A549 (cell line): Measurements from ENCODE around the gene MSL1. TPM values are rescaled to one million over a fixed set of nuclear protein-coding genes. Genes with fewer than 3 reads are reported as not detected.

Source experiments
- ATAC-seq, 2 experiments: fragments of 200-7000 bp in 1 of 2; fragments of >200 bp in 1 of 2; cut with Nextera tagmentation in 1 of 2; cut with Tn5 transposase in 1 of 2; 3 replicates each; pipeline versions ENCODE4 v1.8.0 to v1.9.1; 2018 to 2020; ENCODE audit warnings: mild to moderate bottlenecking in 1 of 2, moderate library complexity in 1 of 2
- CTCF ChIA-PET: fragments of 300-600 bp; sonication (Branson Sonifier 250); formaldehyde crosslinking; extraction: SDS; loops from one replicate; lab custom pipeline; 2021; ENCODE audit warnings: antibody characterized with exemption, inconsistent platforms; lab: Yijun Ruan, JAX
- POLR2A ChIA-PET: fragments of 350-600 bp; formaldehyde crosslinking; extraction: SDS; loops from one replicate; lab custom pipeline; 2021; ENCODE audit warnings: antibody characterized with exemption, inconsistent platforms; lab: Yijun Ruan, JAX
- DNase-seq, 2 experiments: peaks; one replicate each; pipeline versions ENCODE4 v3.0.0 to v3.0.0-alpha.2; 2011 to 2016; ENCODE audit warnings: low read depth in 1 of 2, low spot score in 1 of 2
- FAIRE-seq: peaks from 2 replicates; lab custom pipeline; 2011; peaks lifted over from hg19 to GRCh38; lab: Jason Lieb, UNC
- H3K27ac ChIP-seq, 2 experiments: fragments of >200 bp; sonication (Bioruptor Twin); formaldehyde crosslinking; 3 replicates each; pipeline ENCODE4 v1.5.1; 2016 to 2017
- H3K4me1 ChIP-seq: fragments of >200 bp; sonication (Bioruptor Twin); formaldehyde crosslinking; 3 replicates; pipeline ENCODE4 v1.6.1; 2016
- H3K4me2 ChIP-seq: fragments of >200 bp; sonication (Bioruptor Twin); formaldehyde crosslinking; 3 replicates; pipeline ENCODE4 v1.6.1; 2016
- H3K4me3 ChIP-seq: fragments of >200 bp; sonication (Bioruptor Twin); formaldehyde crosslinking; 3 replicates; pipeline ENCODE4 v1.5.1; 2016
- H3K9me3 ChIP-seq: fragments of >200 bp; sonication (Bioruptor Twin); formaldehyde crosslinking; 3 replicates; pipeline ENCODE4 v1.6.1; 2016
- ATOH8 ChIP-seq: fragments of 250-450 bp; sonication (Bioruptor Pico); IDR thresholded peaks from 2 replicates; pipeline ENCODE4 v1.5.0; 2020; ENCODE audit warnings: low read depth, mild to moderate bottlenecking, moderate library complexity
- CBX8 ChIP-seq: fragments of 200-600 bp; sonication (generic); IDR thresholded peaks from 2 replicates; pipeline ENCODE4 v1.6.1; 2016
- EP300 ChIP-seq, 2 experiments: fragments of >200 bp; sonication (Bioruptor Twin); formaldehyde crosslinking; IDR thresholded peaks; 2 replicates in 1 of 2; 3 replicates in 1 of 2; pipeline ENCODE4 v1.6.1; 2016 to 2017
- FOSB ChIP-seq: fragments of 250-450 bp; sonication (Bioruptor Pico); IDR thresholded peaks from 2 replicates; pipeline ENCODE4 v1.5.0; 2020; ENCODE audit warnings: mild to moderate bottlenecking, moderate library complexity
- HDAC2 ChIP-seq: fragments of 200-600 bp; sonication (generic); IDR thresholded peaks from 2 replicates; pipeline ENCODE4 v1.6.1; 2016
- HES2 ChIP-seq: fragments of >200 bp; sonication (Bioruptor Twin); formaldehyde crosslinking; IDR thresholded peaks from 2 replicates; pipeline ENCODE4 v1.6.1; 2016
- HMGXB4 ChIP-seq: fragments of 250-450 bp; sonication (Bioruptor Pico); IDR thresholded peaks from 2 replicates; pipeline ENCODE4 v1.5.0; 2021; ENCODE audit warnings: mild to moderate bottlenecking, moderate library complexity, borderline replicate concordance
- HOXB13 ChIP-seq: fragments of 250-450 bp; sonication (Bioruptor Pico); IDR thresholded peaks from 2 replicates; pipeline ENCODE4 v1.5.0; 2020; ENCODE audit warnings: low read depth, mild to moderate bottlenecking, moderate library complexity
- JUN ChIP-seq, 2 experiments: fragments of >200 bp; sonication (Bioruptor Twin); formaldehyde crosslinking; IDR thresholded peaks; 2 replicates in 1 of 2; 3 replicates in 1 of 2; pipeline ENCODE4 v1.6.1; 2016 to 2017
- JUNB ChIP-seq: fragments of >200 bp; sonication (Bioruptor Twin); formaldehyde crosslinking; IDR thresholded peaks from 2 replicates; pipeline ENCODE4 v1.6.1; 2016
- KDM1A ChIP-seq: fragments of 200-600 bp; sonication (generic); IDR thresholded peaks from 2 replicates; pipeline ENCODE4 v1.6.1; 2016; ENCODE audit warnings: low read depth, mild to moderate bottlenecking
- MAFK ChIP-seq: fragments of 450-650 bp; IDR thresholded peaks from 2 replicates; pipeline ENCODE4 v1.6.1; 2014; ENCODE audit not compliant: partially characterized antibody
- MAX ChIP-seq: IDR thresholded peaks from 2 replicates; pipeline ENCODE4 v1.6.1; 2012
- NFE2L2 ChIP-seq: fragments of 150-350 bp; conservative IDR thresholded peaks from 2 replicates; pipeline ENCODE4 v1.6.1; 2014; ENCODE audit warnings: low read length
- NPAS2 ChIP-seq: fragments of 250-450 bp; sonication (Bioruptor Pico); IDR thresholded peaks from 2 replicates; pipeline ENCODE4 v1.8.0; 2022; ENCODE audit warnings: mild to moderate bottlenecking, moderate library complexity, borderline replicate concordance
- NR3C1 ChIP-seq: fragments of >200 bp; sonication (Bioruptor Twin); formaldehyde crosslinking; IDR thresholded peaks from 3 replicates; pipeline ENCODE4 v1.6.1; 2017
- POLR2AphosphoS2 ChIP-seq: conservative IDR thresholded peaks from 2 replicates; pipeline ENCODE4 v1.6.1; 2012; ENCODE audit warnings: low read length, improper control_type of control experiment, inconsistent platforms
- RCOR1 ChIP-seq: fragments of 150-350 bp; IDR thresholded peaks from 2 replicates; pipeline ENCODE4 v1.6.1; 2014; ENCODE audit warnings: antibody characterized with exemption, low read length, low read depth
- RFX5 ChIP-seq: fragments of 450-650 bp; IDR thresholded peaks from 2 replicates; pipeline ENCODE4 v1.7.1; 2014; ENCODE audit warnings: antibody characterized with exemption, mild to moderate bottlenecking, moderate library complexity
- SMC3 ChIP-seq: fragments of >200 bp; sonication (Bioruptor Twin); formaldehyde crosslinking; IDR thresholded peaks from 3 replicates; pipeline ENCODE4 v1.6.1; 2018; ENCODE audit warnings: inconsistent platforms
- SREBF2 ChIP-seq: fragments of 450-650 bp; IDR thresholded peaks from 2 replicates; pipeline ENCODE4 v1.6.1; 2014; ENCODE audit warnings: mild to moderate bottlenecking, moderate library complexity
- ZFP36 ChIP-seq: fragments of 450-650 bp; IDR thresholded peaks from 2 replicates; pipeline ENCODE4 v1.6.1; 2014; ENCODE audit warnings: borderline replicate concordance; ENCODE audit not compliant: partially characterized antibody
- WGBS: methylation state at CpG from one replicate; pipeline ENCODE4 v1.1.6; 2017; ENCODE audit errors: missing lambda C conversion rate; 5-methylcytosine and 5-hydroxymethylcytosine counted together
- polyA plus RNA-seq, 4 experiments: library from polyadenylated mRNA; depleted of rRNA in 3 of 4; stranded (reverse); fragments of >200 nt; fragmentation: RNase III in 1 of 4; extraction: RNeasy Plus Mini Kit Qiagen cat#74134 plus additional on column Dnase treatment in 1 of 4; gene quantifications; 2 replicates in 3 of 4; 3 replicates in 1 of 4; pipeline ENCODE4 v1.2.3, GENCODE V29; 2011 to 2017

MSL1 gene
- polyA plus RNA-seq, 2 of the 4 experiments (the other 2 are of a cell fraction) = 64.8 to 95.1 TPM

GRCh38 chr17:40105861-40106759 lies 15.7 kb upstream of the MSL1 start (continued):
- no peak for TF ChIP-seq HMGXB4 (CRISPR knock-in tag)
- no peak for TF ChIP-seq HOXB13
- no peak for TF ChIP-seq MAFK
- TF ChIP-seq RFX5 = no peak
- no peak for TF ChIP-seq RCOR1
- TF ChIP-seq SREBF2 = no peak

- Histone ChIP-seq H3K4me3 (no peak overlapping the region), H3K4me1 (peaks cover 63% of the 10 kb centered on the region), H3K4me2 (no peak overlapping the region), H3K9me3 (no peaks in the 10 kb centered on the region), H3K27ac (no peak overlapping the region)
- 84% methylated on average over 20 of the region's 20 CpGs for WGBS
- ATAC-seq = no peak
- POLR2A ChIA-PET = no interaction called here
- no peak for FAIRE-seq
- TF ChIP-seq JUN (IDR thresholded peaks at IDR 0.05) = no peak
- no peak for TF ChIP-seq ZFP36
- TF ChIP-seq CBX8 = no peak
- no peak for TF ChIP-seq HMGXB4 (CRISPR knock-in tag)
- no peak for TF ChIP-seq HES2
- TF ChIP-seq POLR2AphosphoS2 = no peak
- no peak for TF ChIP-seq FOSB (CRISPR knock-in tag)
- no peak for TF ChIP-seq JUNB
- TF ChIP-seq SMC3 = no peak
- no peak for TF ChIP-seq NFE2L2
- TF ChIP-seq NR3C1 = no peak
- TF ChIP-seq NPAS2 = no peak
- no peak for TF ChIP-seq RCOR1
- TF ChIP-seq SREBF2 = no peak
- no peak for TF ChIP-seq ATOH8
- TF ChIP-seq MAFK = no peak
- TF ChIP-seq MAX = no peak
- no peak for TF ChIP-seq KDM1A
- TF ChIP-seq EP300 (IDR thresholded peaks at IDR 0.05) = no peak
- TF ChIP-seq HDAC2 = no peak
- DNase-seq = no peak
- CTCF ChIA-PET = interaction anchor here (0.6 to 3.2 kb wide), 16 partner anchors 8 to 145 kb away, joined by 3 to 20 read pairs (median 4); partner anchors contain the start of gene CSF3
Measured at GRCh38 chr17:40106760-40107521, 14.8 kb upstream of the MSL1 start.
